ENCODE measurements around the gene ABTB2. TPM values are rescaled to one million over a fixed set of nuclear protein-coding genes. Genes with fewer than 3 reads are reported as not detected.

Gene ABTB2
- total RNA-seq, 1 experiment from 2014 or later, result 46.3 TPM

DNA sequence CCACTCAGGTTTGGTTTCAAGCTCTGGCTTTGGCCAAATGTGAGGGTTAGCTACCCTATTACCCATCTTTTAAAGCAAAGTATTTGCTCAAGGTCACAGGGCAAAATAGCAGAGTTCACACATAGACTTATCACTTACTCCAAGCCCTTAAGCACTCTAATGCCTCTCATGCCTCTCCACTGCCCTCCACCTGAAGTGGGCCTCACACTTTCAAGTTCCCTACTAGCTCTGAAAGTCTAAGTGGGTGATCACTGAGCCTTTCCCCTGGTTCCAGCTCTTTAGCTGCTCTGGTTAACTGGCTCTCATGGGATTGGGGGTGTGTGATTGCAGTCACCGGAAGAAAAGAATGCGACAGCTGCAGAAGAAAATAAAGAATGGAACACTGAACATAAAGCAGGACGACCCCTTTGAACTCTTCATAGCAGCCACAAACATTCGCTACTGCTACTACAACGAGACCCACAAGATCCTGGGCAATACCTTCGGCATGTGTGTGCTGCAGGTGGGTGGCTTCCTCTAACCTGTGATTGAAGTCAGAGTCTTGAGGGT, 246.0 kb downstream of the ABTB2 start:
- ChIA-PET CTCF (no interaction called here), POLR2A (ENCODE audit: low non-redundant PET) (no interaction called here)
- H3K27ac ChIP-seq (ENCODE audit: low read depth, low read length, poor library complexity, severe bottlenecking), result no peak overlapping the region
- H3K27me3 ChIP-seq (replicated peaks; ENCODE audit: insufficient read depth, low read depth, low read length, poor library complexity), result no peaks in the 10 kb centered on the region
- no peak overlapping the region for H3K4me3 ChIP-seq (ENCODE audit: low read depth, low read length, poor library complexity, severe bottlenecking)
- H3K9me3 ChIP-seq (ENCODE audit: low read depth, low read length, poor library complexity, severe bottlenecking), result no peaks in the 10 kb centered on the region
- H3K4me1 ChIP-seq (ENCODE audit: insufficient read depth, low read length, poor library complexity, severe bottlenecking), result peaks cover 17% of the 10 kb centered on the region
- TF ChIP-seq, protein P1, sequence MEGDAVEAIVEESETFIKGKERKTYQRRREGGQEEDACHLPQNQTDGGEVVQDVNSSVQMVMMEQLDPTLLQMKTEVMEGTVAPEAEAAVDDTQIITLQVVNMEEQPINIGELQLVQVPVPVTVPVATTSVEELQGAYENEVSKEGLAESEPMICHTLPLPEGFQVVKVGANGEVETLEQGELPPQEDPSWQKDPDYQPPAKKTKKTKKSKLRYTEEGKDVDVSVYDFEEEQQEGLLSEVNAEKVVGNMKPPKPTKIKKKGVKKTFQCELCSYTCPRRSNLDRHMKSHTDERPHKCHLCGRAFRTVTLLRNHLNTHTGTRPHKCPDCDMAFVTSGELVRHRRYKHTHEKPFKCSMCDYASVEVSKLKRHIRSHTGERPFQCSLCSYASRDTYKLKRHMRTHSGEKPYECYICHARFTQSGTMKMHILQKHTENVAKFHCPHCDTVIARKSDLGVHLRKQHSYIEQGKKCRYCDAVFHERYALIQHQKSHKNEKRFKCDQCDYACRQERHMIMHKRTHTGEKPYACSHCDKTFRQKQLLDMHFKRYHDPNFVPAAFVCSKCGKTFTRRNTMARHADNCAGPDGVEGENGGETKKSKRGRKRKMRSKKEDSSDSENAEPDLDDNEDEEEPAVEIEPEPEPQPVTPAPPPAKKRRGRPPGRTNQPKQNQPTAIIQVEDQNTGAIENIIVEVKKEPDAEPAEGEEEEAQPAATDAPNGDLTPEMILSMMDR (conservative IDR thresholded peaks at IDR 0.05; ENCODE audit: low read depth, low read length), result no peak
- TF ChIP-seq EZH2 (IDR thresholded peaks at IDR 0.05; ENCODE audit: borderline replicate concordance, low read depth, low read length, poor library complexity, severe bottlenecking), result no peak
- no peak for DNase-seq (ENCODE audit: low spot score)
- intact Hi-C loops (cut with micrococcal nuclease; ENCODE audit: unreplicated experiment), result no loop called here
- H3K36me3 ChIP-seq (ENCODE audit: insufficient read depth, low read length, poor library complexity, severe bottlenecking), result peaks cover 93% of the 10 kb centered on the region
- no TSS peak for BruUV-seq (replicated peaks)

DNA sequence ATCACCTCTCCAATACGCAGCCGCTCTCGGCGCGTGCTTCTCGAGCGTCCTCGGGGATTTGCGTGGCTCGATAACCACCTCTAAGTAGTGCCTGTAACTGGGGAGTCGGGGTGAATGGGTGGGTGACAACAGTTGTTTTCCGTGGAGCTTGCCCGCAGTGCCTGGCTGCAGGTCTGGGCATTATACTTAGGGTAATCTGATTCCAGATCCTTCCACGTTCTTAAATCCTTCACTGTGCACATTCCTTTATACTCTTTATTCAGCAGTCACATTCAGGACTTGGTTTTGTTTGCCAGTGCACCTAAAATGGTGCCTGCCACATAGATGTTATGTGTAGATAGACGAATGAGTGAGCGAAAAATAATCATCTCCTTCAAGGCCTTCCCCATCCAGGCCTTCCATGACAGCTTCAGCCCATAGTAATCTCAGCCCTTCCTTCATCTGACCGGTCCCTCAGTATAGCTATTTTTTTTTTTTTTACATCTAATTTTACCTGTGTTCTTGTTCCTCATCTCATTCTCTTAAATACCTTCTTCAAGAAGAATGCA, 251.8 kb downstream of the ABTB2 start:
- ChIA-PET CTCF (interaction anchor here (0.6 to 1.2 kb wide), 3 partner anchors 271 to 376 kb away, joined by 3 to 5 read pairs (median 5); no protein-coding TSS in a partner anchor), POLR2A (ENCODE audit: low non-redundant PET) (interaction anchor here (0.6 to 1.2 kb wide), 2 partner anchors 57 to 118 kb away, joined by 6 to 7 read pairs; no protein-coding TSS in a partner anchor)
- Histone ChIP-seq H3K27ac (ENCODE audit: low read depth, low read length, poor library complexity, severe bottlenecking) (peak overlapping the region; percentile 93), H3K36me3 (ENCODE audit: insufficient read depth, low read length, poor library complexity, severe bottlenecking) (peaks cover 63% of the 10 kb centered on the region), H3K4me1 (ENCODE audit: insufficient read depth, low read length, poor library complexity, severe bottlenecking) (peaks cover 42% of the 10 kb centered on the region), H3K9me3 (ENCODE audit: low read depth, low read length, poor library complexity, severe bottlenecking) (no peaks in the 10 kb centered on the region), H3K27me3 (replicated peaks; ENCODE audit: insufficient read depth, low read depth, low read length, poor library complexity) (no peaks in the 10 kb centered on the region), H3K4me3 (ENCODE audit: low read depth, low read length, poor library complexity, severe bottlenecking) (peak overlapping the region; percentile 55)
- BruUV-seq (replicated peaks), result TSS peak; percentile 31
- intact Hi-C loops (cut with micrococcal nuclease; ENCODE audit: unreplicated experiment), result loop anchor here (1.0 kb wide), 2 partner anchors 109 to 252 kb away; partner anchors contain the start of gene ABTB2
- TF ChIP-seq, protein P1 (conservative IDR thresholded peaks at IDR 0.05; ENCODE audit: low read depth, low read length), result no peak
- no peak for TF ChIP-seq EZH2 (IDR thresholded peaks at IDR 0.05; ENCODE audit: borderline replicate concordance, low read depth, low read length, poor library complexity, severe bottlenecking)
- no peak for DNase-seq (ENCODE audit: low spot score)

DNA sequence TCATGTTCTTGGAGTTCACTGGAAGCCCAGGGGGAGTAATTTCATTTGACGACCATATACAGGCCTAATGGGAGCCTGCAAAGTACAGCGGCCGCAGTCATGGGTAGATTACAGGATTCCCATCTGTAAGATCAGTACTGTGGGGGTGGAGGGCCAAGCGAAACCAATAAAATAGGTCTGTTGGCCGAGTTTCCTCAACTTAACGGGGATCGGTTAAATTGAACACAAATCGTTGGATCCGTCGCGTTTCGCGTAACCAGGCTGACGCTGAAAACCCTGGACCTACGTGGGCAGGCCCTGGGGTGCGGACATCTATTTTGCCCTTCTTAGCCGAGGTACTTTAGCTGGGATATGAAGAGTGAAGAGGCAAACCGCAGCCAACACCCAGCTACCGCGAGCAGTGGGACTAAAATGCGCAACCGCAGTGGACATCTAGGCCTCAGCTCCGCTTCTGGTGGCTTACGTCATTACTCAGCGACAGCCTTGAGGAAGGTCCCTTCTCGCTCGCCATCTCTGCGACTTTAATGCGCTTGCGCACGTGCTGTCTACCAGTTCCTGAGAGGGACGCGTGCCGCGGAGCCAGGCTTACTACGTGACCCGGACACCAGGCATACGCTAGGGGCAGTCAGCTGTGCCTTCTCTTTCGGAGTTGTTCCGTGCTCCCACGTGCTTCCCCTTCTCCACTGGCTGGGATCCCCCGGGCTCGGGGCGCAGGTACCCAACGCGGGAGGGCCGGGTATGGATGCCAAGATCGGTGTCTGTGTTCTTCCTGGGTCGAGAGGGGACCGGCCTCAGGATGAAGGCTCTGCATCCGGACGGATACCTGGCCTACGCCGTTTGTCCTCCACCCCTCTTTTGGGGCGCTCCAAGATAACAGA, 252.5 kb downstream of the ABTB2 start, which contains the start of gene NAT10:
TSS of gene NAT10 (plus strand) at position 551 of the 878 bp plus-strand sequence. CDS start 2,597 bp downstream, outside the sequence.
- H3K36me3 ChIP-seq (ENCODE audit: insufficient read depth, low read length, poor library complexity, severe bottlenecking), result peaks cover 63% of the 10 kb centered on the region
- peak; percentile 100 for DNase-seq (ENCODE audit: low spot score)
- TSS peak; percentile 99 for BruUV-seq (replicated peaks)
- H3K27me3 ChIP-seq (replicated peaks; ENCODE audit: insufficient read depth, low read depth, low read length, poor library complexity), result no peaks in the 10 kb centered on the region
- no peaks in the 10 kb centered on the region for H3K9me3 ChIP-seq (ENCODE audit: low read depth, low read length, poor library complexity, severe bottlenecking)
- TF ChIP-seq, protein P1 (conservative IDR thresholded peaks at IDR 0.05; ENCODE audit: low read depth, low read length), result peak; percentile 30; the same call in 1 of the 2 replicates
- TF ChIP-seq EZH2 (IDR thresholded peaks at IDR 0.05; ENCODE audit: borderline replicate concordance, low read depth, low read length, poor library complexity, severe bottlenecking), result no peak
- ChIA-PET CTCF (interaction anchor here (0.5 kb wide), 1 partner anchor 247 kb away, joined by 3 read pairs; no protein-coding TSS in a partner anchor), POLR2A (ENCODE audit: low non-redundant PET) (interaction anchor here (1.0 to 1.2 kb wide), 2 partner anchors 54 to 57 kb away, joined by 7 to 9 read pairs; partner anchors contain the start of gene CAPRIN1)
- H3K4me1 ChIP-seq (ENCODE audit: insufficient read depth, low read length, poor library complexity, severe bottlenecking), result peaks cover 42% of the 10 kb centered on the region
- peak within 1 kb of the TSS; percentile 93 for H3K27ac ChIP-seq (ENCODE audit: low read depth, low read length, poor library complexity, severe bottlenecking)
- peak within 1 kb of the TSS; percentile 55 for H3K4me3 ChIP-seq (ENCODE audit: low read depth, low read length, poor library complexity, severe bottlenecking)
- intact Hi-C loops (cut with micrococcal nuclease; ENCODE audit: unreplicated experiment), result loop anchor here (1.0 kb wide), 2 partner anchors 108 to 253 kb away; partner anchors contain the start of gene ABTB2

Data from A673 (cell line).